ENCODE data around the gene COX10.

The COX10 gene

DNA sequence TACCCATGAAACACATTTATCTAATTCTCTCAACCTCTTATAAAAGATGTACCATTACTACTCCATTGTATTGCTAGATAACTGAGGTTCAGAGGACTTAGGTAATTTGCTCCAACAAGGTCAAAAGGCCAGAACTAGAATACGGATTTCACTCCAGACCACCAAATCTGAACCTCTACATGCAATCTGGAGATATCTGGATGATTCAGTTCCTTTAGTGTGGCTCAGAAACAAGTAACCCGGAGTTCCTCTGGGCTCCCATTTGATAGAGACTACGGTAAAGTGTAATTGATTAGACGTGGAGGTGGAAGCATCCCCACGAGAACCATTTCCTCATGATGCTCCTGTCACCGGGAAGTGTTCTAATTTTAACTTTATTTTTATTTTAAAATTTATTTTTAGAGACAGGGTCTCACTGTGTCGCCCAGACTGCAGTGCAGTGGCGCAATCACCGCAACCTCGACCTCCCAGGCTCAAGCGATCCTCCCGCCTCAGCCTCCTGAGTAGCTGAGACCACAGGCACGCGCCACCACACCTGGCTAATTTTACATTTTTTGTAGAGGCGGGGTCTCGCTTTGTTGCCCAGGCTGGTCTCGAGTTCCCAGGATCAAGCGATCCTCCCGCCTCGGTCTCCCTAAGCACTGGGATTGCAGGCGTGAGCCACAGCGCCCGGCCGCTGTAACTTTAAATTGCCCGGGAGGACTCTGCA is 608 bp upstream of the COX10 start:
- peak overlapping the region; percentile 71 to 99 (median 88) for H3K4me3 ChIP-seq

DNA sequence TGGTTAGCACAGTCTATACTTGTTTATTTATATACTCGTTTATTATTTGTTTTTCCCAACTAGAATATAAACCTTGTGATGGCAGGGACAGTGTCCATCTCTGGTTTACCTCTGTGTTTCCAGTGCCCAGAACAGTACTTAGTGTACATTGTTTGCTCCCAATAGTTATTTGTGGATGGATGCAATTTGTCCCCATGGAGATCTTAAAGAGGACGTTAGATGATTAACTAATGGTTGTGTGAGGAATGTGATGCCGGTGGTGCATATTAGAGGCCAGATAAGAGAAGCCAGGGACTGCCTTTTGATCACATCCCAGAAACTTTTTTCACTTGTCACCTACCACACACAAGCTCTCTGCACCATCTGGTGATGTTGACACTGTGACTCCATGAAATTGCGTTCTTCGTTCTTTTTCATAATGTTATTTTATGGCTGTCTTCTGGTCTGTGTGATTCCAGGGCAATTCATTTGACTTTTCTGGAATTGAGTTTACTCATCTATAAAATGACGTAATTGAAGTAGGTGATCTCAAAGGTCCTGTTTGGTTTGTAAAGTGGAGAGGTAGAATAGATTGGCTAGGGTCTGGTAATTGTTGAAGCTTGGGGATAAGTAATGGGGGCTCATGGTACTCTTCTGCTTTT is 1.2 kb downstream of the COX10 start:
- Histone ChIP-seq H3K4me3 (peak overlapping the region; percentile 71 to 99 (median 88)), H3K27ac (no peak overlapping the region)

More for the DNA sequence above, 608 bp upstream of the COX10 start:
- H3K27ac ChIP-seq = peak overlapping the region in 20 of 21 experiments; percentile 58 to 94 (median 89)

DNA sequence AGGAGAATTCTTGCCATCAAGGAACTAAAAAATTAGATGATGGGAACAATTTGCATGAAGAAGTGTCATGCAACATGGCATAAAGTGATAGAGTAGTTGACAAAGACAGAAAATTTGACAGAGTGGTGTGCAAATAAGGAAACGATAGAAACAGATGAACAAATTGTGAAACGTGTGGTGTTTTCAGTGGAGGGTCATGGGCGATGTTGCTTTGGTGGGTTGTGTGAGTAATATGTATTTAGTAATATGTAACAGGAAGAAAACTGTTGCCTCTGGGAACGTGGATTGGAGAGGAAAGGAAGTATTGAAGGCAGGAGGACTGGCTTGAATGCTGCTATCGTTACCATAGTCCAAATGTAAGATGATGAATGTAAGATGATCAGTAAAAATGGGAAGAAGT is 3.6 kb downstream of the COX10 start:
- H3K27ac ChIP-seq = no peak overlapping the region

DNA sequence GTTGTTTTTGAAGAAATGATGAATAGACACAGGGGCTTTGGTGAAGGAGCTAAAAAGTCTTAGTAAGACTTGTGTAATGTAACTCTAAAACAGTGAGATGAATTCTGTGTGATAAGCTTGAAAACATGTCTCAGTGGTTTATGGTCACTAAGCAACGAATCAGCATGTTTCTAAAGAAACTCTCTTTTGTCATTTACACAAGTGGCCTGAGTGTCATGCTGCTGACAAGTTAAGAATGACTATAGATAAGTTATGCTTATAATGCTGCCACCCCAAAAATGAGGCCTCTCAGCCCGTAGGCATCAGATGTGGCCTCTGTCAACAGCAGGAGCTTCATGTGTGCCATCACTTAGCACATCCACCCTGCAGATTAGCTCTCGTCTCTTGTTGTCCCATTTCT is 8.7 kb downstream of the COX10 start:
- H3K27ac ChIP-seq = peak overlapping the region in 1 of 21 experiments; percentile 8
- no peak overlapping the region for H3K4me3 ChIP-seq

More for the DNA sequence above, 3.6 kb downstream of the COX10 start:
- no peak overlapping the region for H3K4me3 ChIP-seq

DNA sequence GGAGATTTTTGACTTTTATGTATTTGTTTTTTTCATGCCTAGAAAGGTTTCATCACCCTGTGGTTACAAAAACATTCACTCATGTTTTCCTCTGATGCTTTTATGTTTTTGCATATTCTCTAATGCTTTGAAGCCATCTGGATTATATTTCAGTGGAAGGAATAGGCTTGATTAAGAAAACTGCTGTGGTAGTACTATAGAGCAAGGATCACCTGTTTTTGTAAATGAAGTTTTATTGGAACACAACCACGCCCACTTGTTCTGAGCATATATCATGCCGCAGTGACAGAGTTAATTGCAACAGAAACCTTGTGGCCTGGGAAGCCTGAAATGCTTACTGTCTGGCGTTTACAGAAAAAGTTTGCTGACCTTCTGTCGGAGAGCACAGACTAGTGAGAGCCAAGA is 11.5 kb downstream of the COX10 start:
- Histone ChIP-seq H3K27ac (no peak overlapping the region), H3K4me3 (no peak overlapping the region)

DNA sequence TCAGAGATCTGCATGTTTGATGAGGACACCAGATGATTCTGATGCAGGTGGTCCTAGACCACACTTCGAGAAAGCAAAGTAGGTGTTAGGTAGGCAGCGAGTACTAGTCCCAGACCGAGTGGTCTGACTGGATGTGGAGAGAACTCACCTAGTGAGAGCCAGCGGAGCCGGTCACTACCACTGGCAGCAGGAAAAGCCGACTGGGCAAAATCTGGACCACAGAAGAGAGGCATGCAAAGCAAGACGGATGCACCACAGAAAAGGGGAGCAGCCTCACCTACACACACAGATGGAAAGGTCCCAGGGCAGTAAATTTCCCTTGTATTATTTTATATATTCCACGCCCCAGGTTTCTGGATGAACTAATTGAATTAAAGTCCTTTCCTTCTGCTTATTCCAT is 13.5 kb downstream of the COX10 start:
- no peak overlapping the region for H3K4me3 ChIP-seq
- no peak overlapping the region for H3K27ac ChIP-seq

DNA sequence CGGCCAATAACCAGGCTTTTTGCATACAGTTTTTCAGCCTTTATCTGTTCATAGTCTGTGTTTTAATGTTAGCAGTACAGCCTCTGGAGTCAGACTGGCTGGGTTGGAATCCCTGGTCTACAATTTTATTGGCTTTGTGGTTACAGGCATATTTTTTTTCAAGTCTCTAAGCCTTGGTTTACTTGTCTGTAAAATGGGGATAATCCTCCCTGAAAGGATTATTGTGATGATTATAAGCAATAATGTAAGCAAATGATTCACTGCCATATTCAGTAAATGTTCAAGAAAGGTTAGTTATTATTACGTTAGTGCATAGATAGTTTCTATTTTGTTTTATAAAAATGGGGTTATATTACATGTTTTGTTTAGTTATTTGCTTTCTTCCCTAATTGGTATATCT is 15.7 kb downstream of the COX10 start:
- Histone ChIP-seq H3K27ac (no peak overlapping the region), H3K4me3 (no peak overlapping the region)

DNA sequence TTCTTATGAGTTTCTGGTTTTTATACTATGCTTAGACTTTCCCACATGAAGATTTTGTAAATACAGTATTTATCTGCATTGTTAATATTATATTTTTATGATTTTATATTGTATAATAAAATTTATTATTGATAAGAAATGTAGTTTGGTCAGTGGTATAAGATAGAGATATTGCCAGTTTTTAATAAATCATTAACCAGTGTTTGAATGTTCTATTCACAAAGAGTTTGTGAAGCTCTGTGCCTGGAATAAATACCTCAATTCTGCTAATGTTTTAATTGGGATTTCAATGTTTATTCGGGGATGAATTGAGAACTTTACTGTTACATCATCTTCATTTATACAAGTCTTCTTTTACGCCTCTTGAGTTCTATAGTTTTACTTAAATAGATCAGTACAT is 16.9 kb downstream of the COX10 start:
- Histone ChIP-seq H3K27ac (no peak overlapping the region), H3K4me3 (no peak overlapping the region)

DNA sequence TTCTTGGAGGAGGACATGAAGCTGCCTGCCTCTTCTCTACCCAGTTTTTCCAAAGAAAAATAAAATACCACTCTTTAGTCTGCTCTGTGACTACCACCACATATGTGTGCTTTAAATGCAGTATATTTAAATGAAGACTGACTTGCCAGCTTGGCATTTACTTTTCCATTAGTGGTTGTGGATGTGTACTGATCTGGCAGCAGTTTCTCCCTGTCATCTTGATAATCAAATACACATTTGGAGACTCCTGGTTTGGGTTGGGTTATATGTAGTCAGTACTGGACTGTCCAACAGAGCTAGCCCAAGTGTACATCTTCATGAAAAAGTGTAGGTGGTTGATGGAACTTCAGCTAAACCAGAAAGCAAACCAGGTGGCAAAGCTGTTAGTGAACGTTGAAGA is 19.9 kb downstream of the COX10 start:
- H3K27ac ChIP-seq = no peak overlapping the region
- no peak overlapping the region for H3K4me3 ChIP-seq

DNA sequence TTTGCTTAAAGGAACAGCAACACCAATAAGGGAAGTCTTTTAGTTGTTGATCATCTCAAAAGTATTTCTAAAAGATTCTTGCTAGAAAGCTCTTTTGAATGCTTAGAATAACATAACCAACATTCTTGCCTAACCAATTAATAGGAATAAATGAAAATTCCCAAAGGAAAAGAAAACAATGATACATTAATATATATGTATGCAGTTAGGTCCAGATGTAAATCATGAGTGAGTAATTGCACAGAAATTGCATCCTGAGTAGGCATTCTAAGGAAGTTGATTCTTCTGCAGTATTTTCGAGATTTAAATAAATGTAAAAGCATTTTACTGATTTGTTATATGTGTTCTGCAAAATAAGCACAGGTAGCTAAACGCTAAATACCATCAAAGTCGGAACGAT is 22.1 kb downstream of the COX10 start:
- no peak overlapping the region for H3K27ac ChIP-seq

DNA sequence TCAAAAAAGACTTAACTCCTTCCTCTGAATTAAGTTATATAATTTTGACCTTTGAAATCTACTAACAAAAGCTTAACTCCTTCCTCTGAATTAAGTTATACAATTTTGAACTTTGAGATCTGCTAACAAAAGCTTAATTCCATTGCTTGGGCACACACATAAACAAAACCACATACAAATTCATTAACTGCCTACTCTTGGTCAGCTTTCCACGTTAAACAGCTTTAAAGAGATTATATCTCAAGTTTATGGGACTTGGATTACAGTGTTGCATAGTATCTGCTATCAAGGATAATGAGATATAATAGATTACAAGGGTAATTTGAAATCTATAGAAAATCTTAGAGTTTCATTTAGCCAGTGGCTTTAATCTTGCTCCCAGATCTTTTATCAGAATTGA is 23.5 kb downstream of the COX10 start:
- Histone ChIP-seq H3K27ac (no peak overlapping the region), H3K4me3 (no peak overlapping the region)

More for the DNA sequence above, 22.1 kb downstream of the COX10 start:
- H3K4me3 ChIP-seq = no peak overlapping the region

DNA sequence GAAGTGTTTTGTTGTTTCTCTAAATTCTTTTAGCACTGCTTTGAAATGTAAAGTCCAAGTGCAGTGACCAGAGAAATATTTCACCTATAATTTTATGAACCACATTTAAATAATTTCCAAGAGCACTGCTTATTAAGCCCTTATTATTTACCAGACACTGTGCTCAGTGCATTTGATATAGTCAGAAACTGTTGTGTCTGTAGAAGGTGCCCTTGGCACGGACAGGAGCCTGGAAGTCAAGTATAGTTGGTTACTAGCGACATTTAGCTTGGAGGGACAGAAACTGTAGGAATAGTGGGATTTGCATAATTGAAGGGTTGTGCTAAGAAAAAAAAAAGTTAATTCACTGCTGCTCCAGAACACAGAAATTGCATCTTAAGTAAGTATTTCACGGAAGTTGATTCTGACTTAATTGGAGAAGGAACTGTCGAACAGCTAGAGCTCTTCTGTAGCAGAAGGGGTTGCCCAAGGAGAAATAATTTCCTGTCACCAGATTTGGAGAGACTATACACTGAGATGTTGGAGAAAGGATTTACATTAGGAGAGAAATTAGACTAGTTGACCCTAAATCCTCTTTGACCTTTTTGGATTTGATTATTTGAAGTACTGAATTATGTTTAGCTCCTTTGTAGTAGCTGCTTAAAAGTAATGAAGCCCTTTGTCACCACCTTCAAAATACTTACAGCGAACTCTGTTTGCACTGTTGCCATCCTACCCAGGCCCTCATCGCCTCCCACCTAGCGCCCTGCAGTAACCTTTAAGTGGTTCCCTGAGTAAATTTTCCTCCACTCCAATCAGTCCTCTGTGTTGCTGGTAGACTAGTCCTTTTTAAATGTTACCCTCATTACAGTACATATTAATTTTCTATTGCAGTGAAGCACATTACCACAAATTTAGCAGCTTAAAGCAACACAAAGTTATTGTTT is 25.6 kb downstream of the COX10 start:
- Histone ChIP-seq H3K27ac (no peak overlapping the region), H3K4me3 (no peak overlapping the region)

DNA sequence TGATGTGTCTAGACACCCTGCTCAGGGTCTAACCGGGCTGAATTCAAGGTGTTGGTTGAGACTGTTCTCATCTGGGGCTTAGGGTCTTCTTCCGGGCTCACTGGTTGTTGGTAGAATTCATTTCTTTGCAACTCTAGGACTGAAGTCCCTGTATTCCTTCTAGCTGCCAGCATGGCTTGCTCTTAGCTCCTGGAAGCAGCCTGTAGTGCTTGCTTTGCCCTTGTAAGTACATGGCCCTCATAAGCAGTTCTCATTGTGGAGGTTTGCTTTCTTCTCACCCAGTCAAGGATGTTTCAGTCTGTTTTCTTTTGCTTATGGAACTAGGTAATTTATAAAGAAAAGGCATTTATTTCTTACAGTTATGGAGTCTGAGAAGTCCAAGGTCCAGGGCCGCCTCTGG is 26.3 kb downstream of the COX10 start:
- no peak overlapping the region for H3K4me3 ChIP-seq
- H3K27ac ChIP-seq = no peak overlapping the region

DNA sequence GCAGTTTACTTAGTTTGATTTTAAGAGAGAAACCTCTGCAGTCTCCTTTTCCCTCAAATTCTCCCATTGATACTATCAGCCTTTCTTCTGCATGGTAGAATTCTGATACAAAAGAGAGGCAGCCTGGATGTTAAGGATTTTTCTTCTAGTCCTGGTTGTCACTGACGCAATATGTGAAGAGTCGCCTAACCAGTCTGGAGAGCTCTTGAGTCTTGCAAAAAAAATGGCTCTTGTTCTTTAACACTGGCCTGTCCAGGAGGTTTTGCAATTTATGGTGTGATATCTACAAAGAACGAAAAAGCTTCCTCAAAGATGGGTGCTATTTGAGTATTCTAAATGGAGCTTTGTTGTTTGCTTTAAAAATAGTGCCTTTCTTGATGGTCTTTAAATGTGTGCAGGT is 28.9 kb downstream of the COX10 start:
- no peak overlapping the region for H3K27ac ChIP-seq
- no peak overlapping the region for H3K4me3 ChIP-seq

DNA sequence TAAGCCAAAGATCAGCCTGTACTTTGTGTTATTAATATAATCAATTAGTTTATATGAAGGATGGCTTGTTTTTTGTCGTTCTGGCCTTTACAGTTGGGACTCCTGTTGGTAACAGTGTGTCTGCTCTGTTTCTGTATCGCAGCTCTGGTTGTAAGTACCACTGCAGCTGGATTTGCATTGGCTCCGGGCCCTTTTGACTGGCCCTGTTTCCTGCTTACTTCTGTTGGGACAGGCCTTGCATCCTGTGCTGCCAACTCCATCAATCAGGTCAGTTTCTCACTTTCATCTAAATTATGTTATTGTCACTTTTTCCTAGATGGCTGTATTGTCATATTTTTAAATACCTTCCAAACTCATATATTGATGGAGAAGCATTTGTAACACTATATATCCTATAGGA is 32.7 kb downstream of the COX10 start:
- Histone ChIP-seq H3K27ac (no peak overlapping the region), H3K4me3 (no peak overlapping the region)

DNA sequence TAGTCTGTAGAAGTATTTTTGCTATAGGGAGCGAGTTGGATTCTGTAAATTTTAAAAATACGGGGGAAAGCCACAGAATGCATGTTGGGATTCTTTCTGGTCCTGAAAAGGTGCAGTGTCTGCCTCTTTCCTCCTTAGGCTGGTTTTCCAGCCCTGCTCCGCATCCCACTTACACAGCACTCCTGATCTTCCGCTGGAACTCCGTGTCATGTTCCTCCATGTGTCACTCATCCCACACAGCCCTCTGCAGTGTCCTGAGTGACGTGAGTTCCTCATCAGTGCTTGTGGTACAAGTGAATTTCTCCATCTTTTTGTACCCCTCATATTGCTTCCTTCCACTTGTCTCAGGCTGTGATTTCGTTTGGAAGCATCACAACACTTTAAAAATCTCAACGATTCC is 34.5 kb downstream of the COX10 start:
- Histone ChIP-seq H3K27ac (no peak overlapping the region), H3K4me3 (no peak overlapping the region)

DNA sequence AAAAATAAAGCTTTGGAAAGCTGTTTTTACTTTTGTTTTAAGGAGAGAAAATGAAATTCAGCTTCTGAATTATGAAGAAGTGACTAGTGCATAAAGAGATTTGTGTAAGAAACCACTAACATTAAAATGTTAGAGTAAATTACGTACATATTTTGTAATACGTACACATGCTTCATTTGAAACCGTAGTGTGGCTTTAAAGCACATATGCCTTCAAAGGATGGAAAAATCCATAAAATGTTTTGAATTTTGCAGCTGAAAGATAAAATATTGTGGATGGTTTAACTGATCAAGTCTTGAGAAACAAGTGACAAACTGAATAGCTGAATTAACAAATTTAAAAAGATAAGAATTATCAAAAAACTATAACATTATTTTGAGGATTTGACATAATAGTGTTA is 35.4 kb downstream of the COX10 start:
- Histone ChIP-seq H3K27ac (no peak overlapping the region), H3K4me3 (no peak overlapping the region)

DNA sequence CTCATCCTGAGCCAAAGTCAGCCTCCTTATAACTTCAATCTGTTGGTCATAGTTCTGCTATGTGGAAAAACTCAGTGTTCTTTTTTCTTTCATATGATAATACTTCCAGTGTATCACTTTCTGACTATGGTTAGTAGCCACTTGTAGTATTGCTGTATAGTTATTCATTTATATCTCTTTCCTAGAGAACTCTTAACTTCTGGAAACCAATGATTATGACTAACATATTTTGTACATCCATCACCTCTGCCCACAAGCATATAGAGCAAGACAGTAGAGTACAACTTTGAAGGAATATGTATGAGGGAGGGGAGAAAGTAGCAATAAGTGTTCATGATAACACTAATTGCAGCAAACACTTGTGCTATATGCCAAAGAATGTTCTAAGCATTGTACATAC is 38.6 kb downstream of the COX10 start:
- Histone ChIP-seq H3K4me3 (no peak overlapping the region), H3K27ac (no peak overlapping the region)

DNA sequence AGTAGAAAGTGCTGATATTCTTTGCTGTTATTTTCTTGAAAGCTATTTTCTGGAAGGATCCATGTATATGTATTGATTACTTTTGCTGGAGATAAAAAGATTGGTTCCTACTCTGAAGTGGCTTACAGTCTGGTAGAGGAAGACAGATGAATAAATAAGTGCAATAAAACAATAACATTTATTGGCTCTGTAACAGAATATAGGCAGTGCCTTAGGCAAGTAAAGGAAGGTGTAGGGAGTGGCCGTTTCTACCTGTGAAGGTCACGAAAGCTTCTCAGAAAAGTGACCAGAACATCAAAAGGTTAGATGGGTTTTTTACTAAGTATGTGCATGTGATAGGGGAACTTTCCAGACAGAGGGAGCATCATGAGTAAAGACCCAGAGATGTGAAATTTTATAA is 43.1 kb downstream of the COX10 start:
- H3K27ac ChIP-seq = no peak overlapping the region
- H3K4me3 ChIP-seq = no peak overlapping the region

DNA sequence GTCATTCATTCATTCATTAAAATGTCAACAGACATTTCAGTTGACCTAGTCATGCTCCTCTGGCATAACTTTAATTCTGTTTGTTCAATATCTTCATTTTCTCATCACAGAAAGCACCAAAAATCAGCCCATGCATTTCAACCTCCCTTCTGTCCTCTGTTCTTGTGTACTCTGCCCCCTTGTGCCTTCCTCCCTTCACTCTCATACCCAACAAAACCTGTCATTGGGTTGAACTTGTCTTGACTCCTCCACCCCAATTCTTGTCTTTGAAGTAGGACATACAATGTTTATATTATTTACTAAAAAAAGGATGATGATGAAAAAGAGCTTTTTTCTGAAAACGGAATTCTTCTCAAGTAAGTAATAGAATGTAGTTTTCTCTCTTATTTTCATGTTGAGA is 43.8 kb downstream of the COX10 start:
- Histone ChIP-seq H3K4me3 (no peak overlapping the region), H3K27ac (no peak overlapping the region)

Data from skin epidermis (tissue), 12 donors.